ENCODE results near the gene FGGY. TPM values are rescaled to one million over a fixed set of nuclear protein-coding genes. Genes with fewer than 3 reads are reported as not detected.

Gene FGGY
- total and polyA plus RNA-seq, 2 donors (not counting 1 experiment from before 2014, with no cell fraction given), result 6.1 to 38.5 TPM

- Mint-ChIP-seq H3K27me3 (no peaks in the 10 kb centered on the region), H3K4me3 (no peak overlapping the region), H3K27ac (no peak overlapping the region), H3K4me1 (no peaks in the 10 kb centered on the region), H3K9me3 (ENCODE audit: insufficient read depth) (no peaks in the 10 kb centered on the region)
- no peak for TF ChIP-seq EZH2 (IDR thresholded peaks at IDR 0.05; ENCODE audit: borderline replicate concordance, insufficient read depth, low read depth, low read length, poor library complexity, severe bottlenecking)
- TF ChIP-seq, protein P1, sequence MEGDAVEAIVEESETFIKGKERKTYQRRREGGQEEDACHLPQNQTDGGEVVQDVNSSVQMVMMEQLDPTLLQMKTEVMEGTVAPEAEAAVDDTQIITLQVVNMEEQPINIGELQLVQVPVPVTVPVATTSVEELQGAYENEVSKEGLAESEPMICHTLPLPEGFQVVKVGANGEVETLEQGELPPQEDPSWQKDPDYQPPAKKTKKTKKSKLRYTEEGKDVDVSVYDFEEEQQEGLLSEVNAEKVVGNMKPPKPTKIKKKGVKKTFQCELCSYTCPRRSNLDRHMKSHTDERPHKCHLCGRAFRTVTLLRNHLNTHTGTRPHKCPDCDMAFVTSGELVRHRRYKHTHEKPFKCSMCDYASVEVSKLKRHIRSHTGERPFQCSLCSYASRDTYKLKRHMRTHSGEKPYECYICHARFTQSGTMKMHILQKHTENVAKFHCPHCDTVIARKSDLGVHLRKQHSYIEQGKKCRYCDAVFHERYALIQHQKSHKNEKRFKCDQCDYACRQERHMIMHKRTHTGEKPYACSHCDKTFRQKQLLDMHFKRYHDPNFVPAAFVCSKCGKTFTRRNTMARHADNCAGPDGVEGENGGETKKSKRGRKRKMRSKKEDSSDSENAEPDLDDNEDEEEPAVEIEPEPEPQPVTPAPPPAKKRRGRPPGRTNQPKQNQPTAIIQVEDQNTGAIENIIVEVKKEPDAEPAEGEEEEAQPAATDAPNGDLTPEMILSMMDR (IDR thresholded peaks at IDR 0.05), result no peak
- Histone ChIP-seq H3K4me2 (replicated peaks; ENCODE audit: low read depth, low read length, poor library complexity, severe bottlenecking) (no peak overlapping the region), H3K27me3 (replicated peaks in 1 of 4; ENCODE audit: control extremely low read depth in 1 of 4, control insufficient read depth in 3 of 4, insufficient read depth in 4 of 4, low read length in 3 of 4) (no peaks in the 10 kb centered on the region), H3K9ac (ENCODE audit: low read length) (no peak overlapping the region), H3K9me3 (ENCODE audit: control extremely low read depth in 1 of 3, control insufficient read depth in 2 of 3, insufficient read depth in 1 of 3, low read length in 2 of 3) (no peaks in the 10 kb centered on the region), H3K27ac (ENCODE audit: low read length in 2 of 2) (no peak overlapping the region), H3K36me3 (replicated peaks in 1 of 2; ENCODE audit: control extremely low read depth in 1 of 2, control insufficient read depth in 1 of 2, extremely low read depth in 1 of 2, insufficient read depth in 2 of 2, low read length in 1 of 2) (no peaks in the 10 kb centered on the region), H3K79me2 (ENCODE audit: control insufficient read depth, insufficient read depth, low read length) (no peaks in the 10 kb centered on the region), H2AFZ (ENCODE audit: insufficient read depth, low read depth, low read length, poor library complexity, severe bottlenecking) (no peak overlapping the region), H4K20me1 (ENCODE audit: control insufficient read depth, insufficient read depth, low read length, poor library complexity, severe bottlenecking) (no peaks in the 10 kb centered on the region), H3K4me1 (ENCODE audit: control insufficient read depth in 2 of 2, insufficient read depth in 2 of 2, low read length in 2 of 2) (no peaks in the 10 kb centered on the region), H3K4me3 (ENCODE audit: control extremely low read depth in 1 of 5, extremely low read depth in 1 of 5, insufficient read depth in 1 of 5, low read depth in 2 of 5, low read length in 4 of 5) (no peak overlapping the region)
- ChIA-PET POLR2A (no interaction called here), CTCF (no interaction called here)
- no CpG with 5 or more reads among the region's 3 CpGs for WGBS (ENCODE audit: insufficient coverage)
- intact Hi-C loops (cut with micrococcal nuclease), result no loop called here
- DNase-seq, result no peak
- ATAC-seq (ENCODE audit: low read depth), result no peak
Observed at GRCh38 chr1:59544615-59545293, 247.9 kb downstream of the FGGY start.

DNA sequence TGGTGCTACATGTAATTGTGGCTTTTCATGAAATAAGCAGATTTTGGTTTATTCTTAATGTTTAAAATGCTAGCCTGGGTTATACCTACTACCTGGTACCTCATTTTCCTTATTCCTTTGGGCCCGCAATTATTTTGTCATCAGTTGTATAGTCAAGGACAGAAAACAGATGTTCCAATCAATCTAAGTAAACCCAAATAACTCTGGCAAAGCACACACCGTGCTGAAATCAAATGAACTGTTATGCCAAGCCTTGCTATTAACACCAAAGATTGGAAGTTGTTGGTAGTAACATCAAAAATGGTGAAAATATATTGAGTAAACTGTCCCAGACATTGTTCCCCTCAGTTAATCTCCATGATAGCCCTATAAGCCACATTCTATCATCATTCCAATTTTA, 248.9 kb downstream of the FGGY start:
- DNase-seq (no peak), ATAC-seq (ENCODE audit: low read depth) (no peak)
- H3K4me1 Mint-ChIP-seq, result no peaks in the 10 kb centered on the region
- H3K4me1 ChIP-seq (ENCODE audit: control insufficient read depth in 2 of 2, insufficient read depth in 2 of 2, low read length in 2 of 2), result no peaks in the 10 kb centered on the region
- no peaks in the 10 kb centered on the region for H3K36me3 ChIP-seq (replicated peaks in 1 of 2; ENCODE audit: control extremely low read depth in 1 of 2, control insufficient read depth in 1 of 2, extremely low read depth in 1 of 2, insufficient read depth in 2 of 2, low read length in 1 of 2)
- no peaks in the 10 kb centered on the region for H3K9me3 ChIP-seq (ENCODE audit: control extremely low read depth in 1 of 3, control insufficient read depth in 2 of 3, insufficient read depth in 1 of 3, low read length in 2 of 3)
- TF ChIP-seq, protein P1 (IDR thresholded peaks at IDR 0.05), result no peak
- TF ChIP-seq EZH2 (IDR thresholded peaks at IDR 0.05; ENCODE audit: borderline replicate concordance, insufficient read depth, low read depth, low read length, poor library complexity, severe bottlenecking), result no peak
- WGBS (ENCODE audit: insufficient coverage), result no CpG with 5 or more reads among the region's 2 CpGs
- no peak overlapping the region for H3K27ac ChIP-seq (ENCODE audit: low read length in 2 of 2)
- intact Hi-C loops (cut with micrococcal nuclease), result no loop called here
- no peak overlapping the region for H2AFZ ChIP-seq (ENCODE audit: insufficient read depth, low read depth, low read length, poor library complexity, severe bottlenecking)
- H3K27me3 Mint-ChIP-seq, result no peaks in the 10 kb centered on the region
- no peak overlapping the region for H3K4me2 ChIP-seq (replicated peaks; ENCODE audit: low read depth, low read length, poor library complexity, severe bottlenecking)
- no peak overlapping the region for H3K4me3 Mint-ChIP-seq
- H3K4me3 ChIP-seq (ENCODE audit: control extremely low read depth in 1 of 5, extremely low read depth in 1 of 5, insufficient read depth in 1 of 5, low read depth in 2 of 5, low read length in 4 of 5), result no peak overlapping the region
- POLR2A ChIA-PET, result no interaction called here
- H4K20me1 ChIP-seq (ENCODE audit: control insufficient read depth, insufficient read depth, low read length, poor library complexity, severe bottlenecking), result no peaks in the 10 kb centered on the region
- no peaks in the 10 kb centered on the region for H3K79me2 ChIP-seq (ENCODE audit: control insufficient read depth, insufficient read depth, low read length)
- H3K27ac Mint-ChIP-seq, result no peak overlapping the region
- no peaks in the 10 kb centered on the region for H3K9me3 Mint-ChIP-seq (ENCODE audit: insufficient read depth)
- no peak overlapping the region for H3K9ac ChIP-seq (ENCODE audit: low read length)
- CTCF ChIA-PET, result no interaction called here
- no peaks in the 10 kb centered on the region for H3K27me3 ChIP-seq (replicated peaks in 1 of 4; ENCODE audit: control extremely low read depth in 1 of 4, control insufficient read depth in 3 of 4, insufficient read depth in 4 of 4, low read length in 3 of 4)
